WTC11 (cell line): ENCODE measurements around the gene MRPL10. TPM values are rescaled to one million over a fixed set of nuclear protein-coding genes. Genes with fewer than 3 reads are reported as not detected.

ENCODE experiments used
- ATAC-seq: fragments of 200-7000 bp; cut with Tn5 transposase; 2 replicates; pipeline ENCODE4 v1.10.0; 2021; ENCODE audit warnings: mild to moderate bottlenecking, moderate library complexity
- CTCF ChIA-PET: fragments of 300-600 bp; sonication (Branson Sonifier 250); formaldehyde crosslinking; loops from one replicate; lab custom pipeline; 2021; ENCODE audit warnings: antibody characterized with exemption; lab: Charles Lee
- POLR2A ChIA-PET: fragments of 350-600 bp; sonication (Branson Sonifier 250); formaldehyde crosslinking; loops from one replicate; lab custom pipeline; 2021; ENCODE audit warnings: antibody characterized with exemption; lab: Charles Lee
- DNase-seq: peaks from one replicate; pipeline ENCODE4 v3.0.0; 2021; ENCODE audit warnings: low spot score
- H3K27ac Mint-ChIP-seq: 2 replicates; pipeline ENCODE4 v1.8.0; 2021; ENCODE audit warnings: mixed read lengths
- H3K27me3 Mint-ChIP-seq: 2 replicates; pipeline ENCODE4 v1.8.0; 2021; ENCODE audit warnings: low read depth, mild to moderate bottlenecking, moderate library complexity, mixed read lengths
- H3K36me3 Mint-ChIP-seq: 2 replicates; pipeline ENCODE4 v1.8.0; 2021; ENCODE audit warnings: mixed read lengths
- H3K4me1 Mint-ChIP-seq: 2 replicates; pipeline ENCODE4 v1.8.0; 2022; ENCODE audit warnings: mixed read lengths
- H3K4me3 Mint-ChIP-seq: 2 replicates; pipeline ENCODE4 v1.8.0; 2021; ENCODE audit warnings: mild to moderate bottlenecking, moderate library complexity, mixed read lengths
- H3K9me3 Mint-ChIP-seq: 2 replicates; pipeline ENCODE4 v1.8.0; 2021; ENCODE audit warnings: mixed read lengths
- CBFB ChIP-seq: sonication (generic); formaldehyde crosslinking; IDR thresholded peaks from 2 replicates; pipeline ENCODE4 v1.8.1; 2022; ENCODE audit warnings: mild to moderate bottlenecking, low read depth, missing genetic modification reagents
- E2F4 ChIP-seq: sonication (generic); formaldehyde crosslinking; IDR thresholded peaks from 2 replicates; pipeline ENCODE4 v1.8.1; 2022; ENCODE audit warnings: low read depth, mild to moderate bottlenecking, moderate library complexity, missing genetic modification reagents, borderline replicate concordance
- ELF4 ChIP-seq: sonication (generic); formaldehyde crosslinking; IDR thresholded peaks from 2 replicates; pipeline ENCODE4 v1.8.1; 2022; ENCODE audit warnings: low read depth, mild to moderate bottlenecking, moderate library complexity, missing genetic modification reagents
- EMX1 ChIP-seq: fragments of 250-450 bp; sonication (Bioruptor Pico); IDR thresholded peaks from 2 replicates; pipeline ENCODE4 v1.8.0; 2021; ENCODE audit warnings: mild to moderate bottlenecking
- GABPB1 ChIP-seq: sonication (generic); formaldehyde crosslinking; IDR thresholded peaks from 2 replicates; pipeline ENCODE4 v1.8.1; 2023; ENCODE audit warnings: mild to moderate bottlenecking, missing genetic modification reagents
- HMGA2 ChIP-seq: fragments of 250-450 bp; sonication (Bioruptor Pico); IDR thresholded peaks from 2 replicates; pipeline ENCODE4 v1.4.0; 2021; ENCODE audit warnings: mild to moderate bottlenecking, moderate library complexity
- HMGXB4 ChIP-seq: sonication (generic); formaldehyde crosslinking; IDR thresholded peaks from 2 replicates; pipeline ENCODE4 v1.8.1; 2023; ENCODE audit warnings: mild to moderate bottlenecking, moderate library complexity, missing genetic modification reagents
- TEAD4 ChIP-seq: sonication (generic); formaldehyde crosslinking; IDR thresholded peaks from 2 replicates; pipeline ENCODE4 v1.8.0; 2022; ENCODE audit warnings: mild to moderate bottlenecking, missing genetic modification reagents
- ZNF121 ChIP-seq: sonication (generic); formaldehyde crosslinking; IDR thresholded peaks from 2 replicates; pipeline ENCODE4 v1.8.0; 2023; ENCODE audit warnings: missing genetic modification reagents
- ZNF317 ChIP-seq: sonication (generic); formaldehyde crosslinking; IDR thresholded peaks from 2 replicates; pipeline ENCODE4 v1.8.1; 2023; ENCODE audit warnings: low read depth, mild to moderate bottlenecking, moderate library complexity, missing genetic modification reagents, borderline replicate concordance
- ZNF396 ChIP-seq: fragments of 250-450 bp; sonication (Bioruptor Pico); IDR thresholded peaks from 2 replicates; pipeline ENCODE4 v1.8.0; 2021; ENCODE audit warnings: mild to moderate bottlenecking, moderate library complexity, borderline replicate concordance
- ZNF532 ChIP-seq: fragments of 250-450 bp; sonication (Bioruptor Pico); IDR thresholded peaks from 2 replicates; pipeline ENCODE4 v1.9.0; 2021; ENCODE audit warnings: mild to moderate bottlenecking, borderline replicate concordance
- total RNA-seq: library from RNA; stranded (reverse); gene quantifications from 3 replicates; pipeline ENCODE4 v1.2.3, GENCODE V29; 2021
- TF ChIP-seq, protein P1 (sequence below): sonication (generic); formaldehyde crosslinking; IDR thresholded peaks from 2 replicates; pipeline ENCODE4 v1.8.0; 2023; ENCODE audit warnings: missing genetic modification reagents, mild to moderate bottlenecking, borderline replicate concordance
- TF ChIP-seq, protein P2 (sequence below): sonication (generic); formaldehyde crosslinking; IDR thresholded peaks from 2 replicates; pipeline ENCODE4 v1.8.0; 2023; ENCODE audit warnings: mild to moderate bottlenecking, missing genetic modification reagents
- TF ChIP-seq, protein P3 (sequence below): fragments of 250-450 bp; sonication (Bioruptor Pico); IDR thresholded peaks from 2 replicates; pipeline ENCODE4 v1.9.0; 2021; ENCODE audit warnings: mild to moderate bottlenecking
- TF ChIP-seq, protein P4 (sequence below): sonication (generic); formaldehyde crosslinking; IDR thresholded peaks from 2 replicates; pipeline ENCODE4 v1.8.1; 2022; ENCODE audit warnings: mild to moderate bottlenecking, missing genetic modification reagents, moderate library complexity, borderline replicate concordance

Gene MRPL10
- total RNA-seq, 1 experiment from 2014 or later = 80.1 TPM

- TF ChIP-seq, protein P1, sequence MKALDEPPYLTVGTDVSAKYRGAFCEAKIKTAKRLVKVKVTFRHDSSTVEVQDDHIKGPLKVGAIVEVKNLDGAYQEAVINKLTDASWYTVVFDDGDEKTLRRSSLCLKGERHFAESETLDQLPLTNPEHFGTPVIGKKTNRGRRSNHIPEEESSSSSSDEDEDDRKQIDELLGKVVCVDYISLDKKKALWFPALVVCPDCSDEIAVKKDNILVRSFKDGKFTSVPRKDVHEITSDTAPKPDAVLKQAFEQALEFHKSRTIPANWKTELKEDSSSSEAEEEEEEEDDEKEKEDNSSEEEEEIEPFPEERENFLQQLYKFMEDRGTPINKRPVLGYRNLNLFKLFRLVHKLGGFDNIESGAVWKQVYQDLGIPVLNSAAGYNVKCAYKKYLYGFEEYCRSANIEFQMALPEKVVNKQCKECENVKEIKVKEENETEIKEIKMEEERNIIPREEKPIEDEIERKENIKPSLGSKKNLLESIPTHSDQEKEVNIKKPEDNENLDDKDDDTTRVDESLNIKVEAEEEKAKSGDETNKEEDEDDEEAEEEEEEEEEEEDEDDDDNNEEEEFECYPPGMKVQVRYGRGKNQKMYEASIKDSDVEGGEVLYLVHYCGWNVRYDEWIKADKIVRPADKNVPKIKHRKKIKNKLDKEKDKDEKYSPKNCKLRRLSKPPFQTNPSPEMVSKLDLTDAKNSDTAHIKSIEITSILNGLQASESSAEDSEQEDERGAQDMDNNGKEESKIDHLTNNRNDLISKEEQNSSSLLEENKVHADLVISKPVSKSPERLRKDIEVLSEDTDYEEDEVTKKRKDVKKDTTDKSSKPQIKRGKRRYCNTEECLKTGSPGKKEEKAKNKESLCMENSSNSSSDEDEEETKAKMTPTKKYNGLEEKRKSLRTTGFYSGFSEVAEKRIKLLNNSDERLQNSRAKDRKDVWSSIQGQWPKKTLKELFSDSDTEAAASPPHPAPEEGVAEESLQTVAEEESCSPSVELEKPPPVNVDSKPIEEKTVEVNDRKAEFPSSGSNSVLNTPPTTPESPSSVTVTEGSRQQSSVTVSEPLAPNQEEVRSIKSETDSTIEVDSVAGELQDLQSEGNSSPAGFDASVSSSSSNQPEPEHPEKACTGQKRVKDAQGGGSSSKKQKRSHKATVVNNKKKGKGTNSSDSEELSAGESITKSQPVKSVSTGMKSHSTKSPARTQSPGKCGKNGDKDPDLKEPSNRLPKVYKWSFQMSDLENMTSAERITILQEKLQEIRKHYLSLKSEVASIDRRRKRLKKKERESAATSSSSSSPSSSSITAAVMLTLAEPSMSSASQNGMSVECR = no peak
- TF ChIP-seq ZNF532 (CRISPR knock-in tag) = no peak
- no peak for TF ChIP-seq GABPB1 (CRISPR knock-in tag)
- no peak for TF ChIP-seq ELF4 (CRISPR knock-in tag)
- no peak for TF ChIP-seq CBFB (CRISPR knock-in tag)
- TF ChIP-seq EMX1 (CRISPR knock-in tag) = no peak
Observed at GRCh38 chr17:47866941-47867340, 35.6 kb upstream of the MRPL10 start (continued).

GRCh38 chr17:47864791-47865216, 33.5 kb upstream of the MRPL10 start:
- no peak for DNase-seq
- H3K27ac Mint-ChIP-seq = no peak overlapping the region
- H3K4me3 Mint-ChIP-seq = no peak overlapping the region
- H3K36me3 Mint-ChIP-seq = no peaks in the 10 kb centered on the region
- TF ChIP-seq E2F4 = no peak
- TF ChIP-seq, protein P2, sequence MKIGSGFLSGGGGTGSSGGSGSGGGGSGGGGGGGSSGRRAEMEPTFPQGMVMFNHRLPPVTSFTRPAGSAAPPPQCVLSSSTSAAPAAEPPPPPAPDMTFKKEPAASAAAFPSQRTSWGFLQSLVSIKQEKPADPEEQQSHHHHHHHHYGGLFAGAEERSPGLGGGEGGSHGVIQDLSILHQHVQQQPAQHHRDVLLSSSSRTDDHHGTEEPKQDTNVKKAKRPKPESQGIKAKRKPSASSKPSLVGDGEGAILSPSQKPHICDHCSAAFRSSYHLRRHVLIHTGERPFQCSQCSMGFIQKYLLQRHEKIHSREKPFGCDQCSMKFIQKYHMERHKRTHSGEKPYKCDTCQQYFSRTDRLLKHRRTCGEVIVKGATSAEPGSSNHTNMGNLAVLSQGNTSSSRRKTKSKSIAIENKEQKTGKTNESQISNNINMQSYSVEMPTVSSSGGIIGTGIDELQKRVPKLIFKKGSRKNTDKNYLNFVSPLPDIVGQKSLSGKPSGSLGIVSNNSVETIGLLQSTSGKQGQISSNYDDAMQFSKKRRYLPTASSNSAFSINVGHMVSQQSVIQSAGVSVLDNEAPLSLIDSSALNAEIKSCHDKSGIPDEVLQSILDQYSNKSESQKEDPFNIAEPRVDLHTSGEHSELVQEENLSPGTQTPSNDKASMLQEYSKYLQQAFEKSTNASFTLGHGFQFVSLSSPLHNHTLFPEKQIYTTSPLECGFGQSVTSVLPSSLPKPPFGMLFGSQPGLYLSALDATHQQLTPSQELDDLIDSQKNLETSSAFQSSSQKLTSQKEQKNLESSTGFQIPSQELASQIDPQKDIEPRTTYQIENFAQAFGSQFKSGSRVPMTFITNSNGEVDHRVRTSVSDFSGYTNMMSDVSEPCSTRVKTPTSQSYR = no peak
- TF ChIP-seq HMGA2 = no peak
- no peak for TF ChIP-seq HMGXB4 (CRISPR knock-in tag)
- no peak for TF ChIP-seq ZNF396 (CRISPR knock-in tag)
- no peak for TF ChIP-seq ZNF317 (CRISPR knock-in tag)
- TF ChIP-seq ZNF121 (CRISPR knock-in tag) = no peak
- TF ChIP-seq, protein P3, sequence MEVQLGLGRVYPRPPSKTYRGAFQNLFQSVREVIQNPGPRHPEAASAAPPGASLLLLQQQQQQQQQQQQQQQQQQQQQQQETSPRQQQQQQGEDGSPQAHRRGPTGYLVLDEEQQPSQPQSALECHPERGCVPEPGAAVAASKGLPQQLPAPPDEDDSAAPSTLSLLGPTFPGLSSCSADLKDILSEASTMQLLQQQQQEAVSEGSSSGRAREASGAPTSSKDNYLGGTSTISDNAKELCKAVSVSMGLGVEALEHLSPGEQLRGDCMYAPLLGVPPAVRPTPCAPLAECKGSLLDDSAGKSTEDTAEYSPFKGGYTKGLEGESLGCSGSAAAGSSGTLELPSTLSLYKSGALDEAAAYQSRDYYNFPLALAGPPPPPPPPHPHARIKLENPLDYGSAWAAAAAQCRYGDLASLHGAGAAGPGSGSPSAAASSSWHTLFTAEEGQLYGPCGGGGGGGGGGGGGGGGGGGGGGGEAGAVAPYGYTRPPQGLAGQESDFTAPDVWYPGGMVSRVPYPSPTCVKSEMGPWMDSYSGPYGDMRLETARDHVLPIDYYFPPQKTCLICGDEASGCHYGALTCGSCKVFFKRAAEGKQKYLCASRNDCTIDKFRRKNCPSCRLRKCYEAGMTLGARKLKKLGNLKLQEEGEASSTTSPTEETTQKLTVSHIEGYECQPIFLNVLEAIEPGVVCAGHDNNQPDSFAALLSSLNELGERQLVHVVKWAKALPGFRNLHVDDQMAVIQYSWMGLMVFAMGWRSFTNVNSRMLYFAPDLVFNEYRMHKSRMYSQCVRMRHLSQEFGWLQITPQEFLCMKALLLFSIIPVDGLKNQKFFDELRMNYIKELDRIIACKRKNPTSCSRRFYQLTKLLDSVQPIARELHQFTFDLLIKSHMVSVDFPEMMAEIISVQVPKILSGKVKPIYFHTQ = no peak
- no peak for TF ChIP-seq TEAD4 (CRISPR knock-in tag)
- TF ChIP-seq, protein P4, sequence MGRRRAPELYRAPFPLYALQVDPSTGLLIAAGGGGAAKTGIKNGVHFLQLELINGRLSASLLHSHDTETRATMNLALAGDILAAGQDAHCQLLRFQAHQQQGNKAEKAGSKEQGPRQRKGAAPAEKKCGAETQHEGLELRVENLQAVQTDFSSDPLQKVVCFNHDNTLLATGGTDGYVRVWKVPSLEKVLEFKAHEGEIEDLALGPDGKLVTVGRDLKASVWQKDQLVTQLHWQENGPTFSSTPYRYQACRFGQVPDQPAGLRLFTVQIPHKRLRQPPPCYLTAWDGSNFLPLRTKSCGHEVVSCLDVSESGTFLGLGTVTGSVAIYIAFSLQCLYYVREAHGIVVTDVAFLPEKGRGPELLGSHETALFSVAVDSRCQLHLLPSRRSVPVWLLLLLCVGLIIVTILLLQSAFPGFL (CRISPR knock-in tag) = no peak
- TF ChIP-seq EMX1 (CRISPR knock-in tag) = no peak
- H3K9me3 Mint-ChIP-seq = no peaks in the 10 kb centered on the region
- ChIA-PET CTCF (interaction anchor here (1.1 kb wide), 1 partner anchor 18 kb away, joined by 7 read pairs; no protein-coding TSS in a partner anchor), POLR2A (no interaction called here)
- H3K4me1 Mint-ChIP-seq = peaks cover 15% of the 10 kb centered on the region
- ATAC-seq = no peak
- H3K27me3 Mint-ChIP-seq = peaks cover 56% of the 10 kb centered on the region
